HG03175 (cell line): ENCODE data around the gene CACNA1G.
A peak's percentile ranks its signal among the peaks of the same experiment; 100 is the strongest.

Experiments
- ATAC-seq: cut with Tn5 transposase; IDR thresholded peaks from one replicate; pipeline ENCODE4 v1.9.1; 2021; ENCODE audit warnings: mild to moderate bottlenecking, moderate library complexity; ENCODE audit not compliant: unreplicated experiment

Gene CACNA1G

DNA sequence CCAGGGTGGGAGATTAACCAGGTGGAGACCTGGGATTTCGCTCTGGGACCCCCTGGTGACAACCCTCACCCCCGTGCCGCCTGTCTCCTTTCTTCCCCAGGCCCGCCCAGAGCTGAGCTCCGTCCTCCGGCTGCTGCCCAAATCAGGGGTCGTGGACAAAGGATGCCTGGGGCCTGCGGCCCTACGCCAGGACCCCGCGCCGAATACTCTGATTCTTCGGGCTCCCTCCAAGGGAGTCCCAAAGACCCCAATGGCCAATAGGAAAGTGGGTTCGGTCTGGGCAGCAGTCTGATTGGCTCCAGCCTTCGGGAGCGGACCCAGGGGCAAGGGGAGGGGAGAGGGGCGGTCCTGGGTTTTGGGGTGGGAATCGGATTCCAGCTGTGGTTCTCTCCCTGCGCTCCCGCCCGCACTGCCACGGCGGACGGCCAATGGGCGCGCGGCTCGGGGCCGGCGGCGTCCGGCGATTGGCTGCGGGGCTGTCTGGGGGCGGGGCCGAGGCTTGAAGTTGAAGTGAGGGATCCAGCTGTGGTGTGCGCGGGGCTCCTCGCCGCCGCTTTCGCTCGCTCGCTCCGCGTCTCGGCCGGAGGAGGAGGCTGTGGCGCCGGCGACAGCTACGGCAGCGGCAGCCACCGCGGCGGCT is at the start of gene CACNA1G:
Gene CACNA1G (plus strand): TSS at position 531 of the 640 bp plus-strand sequence. CDS start 745 bp downstream, outside the sequence.
- ATAC-seq, result peak; percentile 93

DNA sequence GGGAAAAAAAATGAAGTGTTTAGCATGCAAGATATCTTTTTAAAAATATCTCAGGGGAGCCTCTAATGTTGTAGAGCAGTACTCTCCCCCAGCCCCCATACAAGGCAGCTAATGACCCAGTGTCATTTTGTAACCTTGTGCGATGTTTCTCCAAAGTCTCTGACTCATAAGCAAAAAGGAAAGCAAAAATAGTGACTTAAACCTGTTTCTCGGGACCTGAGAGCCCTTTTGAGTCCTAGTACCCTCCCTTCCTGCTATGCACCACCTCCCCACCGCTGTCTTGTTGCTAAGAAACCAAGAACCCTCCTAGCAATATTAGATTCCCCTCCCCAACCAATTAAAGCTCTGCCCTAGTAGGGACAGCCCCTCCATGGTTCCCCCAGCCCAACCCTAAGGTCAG is 49.5 kb upstream of the CACNA1G start:
- peak; percentile 89 for ATAC-seq

DNA sequence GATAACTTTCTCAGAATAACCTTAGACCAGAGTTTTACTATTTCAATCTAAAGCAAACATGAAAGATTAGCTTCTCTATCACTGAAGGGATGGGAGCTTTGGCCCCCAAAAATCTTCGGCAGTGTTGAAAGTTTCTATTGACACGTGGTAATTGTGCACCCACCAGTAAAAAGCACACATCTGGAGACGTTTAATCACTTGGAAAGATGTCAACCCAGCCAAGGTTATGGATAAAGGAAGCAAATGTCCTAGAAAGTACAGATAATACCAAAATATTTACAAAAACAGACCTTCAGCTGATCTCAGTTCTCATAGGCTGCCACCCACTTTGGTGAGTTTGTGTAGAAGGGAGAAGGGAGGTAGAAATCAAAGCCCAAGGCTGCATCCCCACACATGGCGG is 47.0 kb upstream of the CACNA1G start:
- ATAC-seq, result no peak

DNA sequence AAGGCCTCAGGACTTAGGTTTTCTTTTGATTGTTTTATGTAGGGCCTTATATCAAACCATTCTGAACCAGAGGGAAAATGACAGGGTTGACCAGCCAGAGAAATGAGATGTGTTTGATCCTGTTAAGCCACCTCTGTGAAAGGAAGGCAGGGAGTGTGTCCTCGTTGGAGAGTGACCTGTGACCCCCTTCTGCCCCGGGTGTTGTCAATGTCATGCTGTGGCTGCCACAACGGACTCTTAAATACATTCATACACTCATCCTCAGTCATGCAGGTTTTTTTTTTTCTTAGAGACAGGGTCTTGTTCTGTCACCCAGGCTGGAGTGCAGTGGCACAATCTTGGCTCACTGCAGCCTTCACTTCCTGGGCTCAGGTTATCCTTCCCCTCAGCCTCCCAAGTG is 46.1 kb upstream of the CACNA1G start:
- no peak for ATAC-seq

DNA sequence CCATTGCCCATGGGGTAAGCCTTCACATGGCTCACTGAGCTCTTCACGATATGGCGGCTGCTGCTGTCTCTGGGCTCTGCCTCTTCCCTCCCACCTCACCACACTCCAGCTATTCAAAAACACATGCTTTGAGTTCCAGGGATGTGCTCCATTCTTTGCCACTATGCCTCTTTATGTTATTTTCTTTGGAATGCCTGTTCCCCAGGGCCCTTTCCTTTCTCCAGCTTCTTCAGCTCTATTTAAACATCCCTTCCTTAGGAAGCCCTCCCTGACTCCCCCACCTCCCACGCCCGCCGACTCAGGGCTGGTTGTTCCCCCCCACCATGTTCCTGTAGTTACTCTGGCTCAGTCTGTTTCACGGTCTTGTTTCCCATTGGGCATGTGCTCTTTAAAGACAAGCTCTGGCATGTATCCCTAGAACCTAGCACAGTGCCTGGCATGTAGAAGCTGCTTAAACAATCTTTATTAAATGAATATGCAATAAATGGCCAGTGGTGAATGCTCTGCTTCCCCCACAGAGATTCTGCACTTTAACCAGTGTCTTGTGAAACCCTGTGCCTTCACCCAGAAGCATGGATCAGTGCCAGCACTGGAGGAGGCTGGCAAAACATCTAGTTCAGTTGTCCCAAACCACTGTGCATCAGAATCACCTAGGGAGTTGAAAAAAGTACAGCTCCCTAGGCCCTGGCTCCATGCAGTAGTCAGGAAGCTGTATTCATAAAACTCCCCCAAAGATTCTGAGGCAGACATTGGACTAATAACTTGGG is 45.4 kb upstream of the CACNA1G start:
- no peak for ATAC-seq

DNA sequence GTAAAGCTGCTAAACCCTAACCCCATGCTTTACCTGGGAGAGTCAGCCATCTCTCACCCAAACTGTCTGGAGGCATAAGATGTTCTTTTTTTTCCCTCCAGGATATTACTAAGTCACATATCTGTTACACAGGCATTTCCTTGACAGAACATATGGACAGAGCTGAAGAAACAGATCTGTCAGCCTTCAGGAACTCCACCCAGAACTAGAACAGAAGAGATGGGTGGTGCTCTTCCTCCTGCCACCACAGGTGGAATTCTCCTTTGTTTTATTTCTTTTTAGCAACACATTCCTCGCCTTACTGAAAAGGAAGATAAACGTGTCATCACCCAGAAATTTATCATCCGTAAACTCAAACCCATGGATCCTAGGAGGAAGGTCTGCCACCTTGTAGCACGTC is 43.5 kb upstream of the CACNA1G start:
- ATAC-seq, result no peak

DNA sequence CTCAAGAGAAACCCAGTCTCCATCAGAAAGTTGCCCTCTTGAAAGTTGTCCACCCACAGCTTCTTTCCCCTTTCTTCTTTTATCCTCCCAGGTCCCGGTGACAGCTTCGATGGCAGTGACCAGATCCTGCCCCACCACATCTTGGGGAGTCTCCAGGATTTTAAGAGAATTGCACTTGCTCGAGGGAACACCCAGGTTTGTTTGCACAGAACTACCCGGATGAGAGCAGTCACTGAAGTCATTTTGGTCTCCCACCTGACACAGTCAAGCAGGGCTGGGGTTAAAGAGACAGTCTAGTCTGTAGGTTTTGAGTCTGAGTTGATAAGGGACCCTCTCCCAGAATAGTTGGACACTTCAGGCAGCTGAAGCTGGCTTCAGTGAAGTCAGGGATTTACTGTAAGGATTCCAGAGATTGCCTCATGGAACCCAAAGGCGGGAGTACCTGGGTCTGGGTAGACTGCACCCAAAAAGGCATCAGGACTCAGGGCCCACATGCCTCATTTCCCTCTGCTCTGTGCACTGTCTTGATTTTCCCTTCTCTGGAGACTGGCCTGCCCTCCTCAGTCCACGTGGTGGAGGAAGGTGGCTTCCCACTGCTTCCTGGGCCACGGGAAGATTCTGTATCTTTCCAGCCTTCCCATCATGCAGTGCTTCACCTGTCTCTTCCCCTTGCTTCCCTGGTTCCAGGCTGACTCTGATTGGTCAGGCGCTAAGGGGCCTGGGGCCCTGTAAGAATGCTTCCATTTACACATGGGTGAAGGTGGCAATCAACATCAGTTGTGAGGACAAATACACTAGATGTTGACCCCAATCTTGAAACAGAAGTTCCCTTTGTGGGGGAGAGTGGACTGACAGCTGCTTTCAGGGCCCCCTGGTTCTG is 42.8 kb upstream of the CACNA1G start:
- ATAC-seq, result no peak

DNA sequence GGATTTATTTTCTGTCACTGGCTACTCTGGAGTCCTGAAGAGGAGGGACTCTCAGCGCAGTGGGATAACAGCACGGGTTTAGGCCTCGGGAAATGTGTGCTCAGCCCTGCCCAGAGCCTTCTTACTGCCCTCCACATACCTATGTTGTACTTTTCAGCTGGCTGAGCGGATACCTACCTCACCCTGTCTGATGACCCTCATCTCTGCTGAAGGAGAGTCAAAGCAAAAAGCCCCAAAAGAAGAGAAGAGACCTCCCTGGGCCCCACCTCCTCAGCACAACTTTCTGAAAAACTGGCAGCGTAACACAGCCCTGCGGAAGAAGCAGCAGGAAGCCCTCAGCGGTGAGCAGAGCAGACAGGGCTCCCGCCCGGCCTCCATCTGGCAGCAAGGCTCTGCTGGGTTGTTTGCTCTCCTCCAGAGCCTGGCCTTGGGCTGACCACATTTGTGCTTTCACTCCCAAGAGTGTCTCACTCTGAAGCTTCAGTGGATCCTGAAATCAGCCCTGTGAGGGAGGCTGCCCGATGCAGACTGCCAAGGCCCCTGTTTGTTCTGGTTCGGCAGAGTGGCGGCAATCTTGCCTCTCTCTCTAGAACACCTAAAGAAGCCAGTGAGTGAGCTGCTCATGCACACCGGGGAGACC is 42.0 kb upstream of the CACNA1G start:
- ATAC-seq, result no peak

DNA sequence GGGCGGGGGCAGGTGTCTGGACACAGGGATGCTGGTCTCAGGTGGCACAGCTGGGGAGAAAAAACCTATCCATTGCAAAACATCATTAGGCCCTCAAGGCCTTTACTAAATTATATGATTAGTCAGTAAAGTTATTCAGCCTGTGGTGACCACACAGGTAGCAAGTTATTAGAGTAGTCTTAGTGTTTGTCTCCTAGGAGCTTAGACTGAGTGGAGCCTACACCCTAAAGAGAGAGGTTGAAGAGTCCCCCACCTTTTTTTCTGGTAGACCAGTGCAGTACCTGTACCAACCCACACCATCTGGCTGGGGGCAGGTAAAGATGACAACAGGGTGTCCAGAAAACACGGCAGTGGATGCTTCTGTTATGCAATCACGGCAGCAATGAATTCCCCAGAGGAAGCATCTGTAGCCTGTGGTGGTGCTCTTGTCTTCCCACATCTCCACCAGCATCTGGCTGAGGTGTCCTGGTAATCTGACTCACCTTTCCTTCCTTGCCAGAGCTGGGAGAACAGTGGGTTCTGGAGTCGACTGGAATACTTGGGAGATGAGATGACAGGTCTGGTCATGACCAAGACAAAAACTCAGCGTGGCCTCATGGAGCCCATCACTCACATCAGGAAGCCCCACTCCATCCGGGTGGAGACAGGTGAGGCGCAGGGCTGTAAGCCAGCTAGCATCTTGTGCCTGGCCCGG is 41.2 kb upstream of the CACNA1G start:
- no peak for ATAC-seq

DNA sequence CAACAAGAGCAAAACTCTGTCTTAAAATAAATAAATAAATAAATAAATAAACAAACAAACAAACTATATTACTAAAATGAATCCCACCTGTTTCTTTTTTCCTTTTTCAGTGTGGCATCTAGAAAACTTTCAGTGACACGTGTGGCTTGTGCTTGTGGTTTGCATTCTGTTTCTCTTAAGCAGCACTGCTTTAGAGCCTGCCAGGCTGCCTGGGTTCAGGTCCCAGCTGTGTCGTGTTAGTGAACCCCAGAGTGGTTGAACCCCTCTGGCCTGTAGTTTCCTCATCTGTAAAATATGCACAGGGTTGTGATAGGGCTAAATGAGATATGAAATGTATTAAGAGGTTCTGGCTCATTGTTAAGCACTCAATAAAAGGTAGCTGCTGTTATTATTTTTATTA is 40.0 kb upstream of the CACNA1G start:
- no peak for ATAC-seq

DNA sequence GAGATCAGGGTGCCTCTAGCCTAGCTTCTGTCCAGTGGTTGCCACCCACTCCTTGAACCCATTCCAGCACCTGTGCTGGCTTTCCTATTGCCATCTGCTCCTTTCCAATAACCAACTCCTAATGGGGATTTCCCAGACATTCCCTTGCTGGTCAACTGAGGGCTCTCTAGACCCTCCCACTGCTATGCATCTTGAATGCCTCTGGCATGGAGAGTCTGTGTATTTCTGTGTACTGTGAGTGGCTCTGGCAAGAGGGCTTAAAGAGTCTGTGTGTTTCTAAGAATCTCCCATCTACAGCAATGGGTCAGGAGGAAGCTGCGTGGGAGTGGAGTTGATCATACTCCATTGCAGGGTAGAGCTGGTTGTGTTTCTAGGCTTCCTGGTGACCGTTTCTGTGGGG is 39.0 kb upstream of the CACNA1G start:
- ATAC-seq, result no peak

DNA sequence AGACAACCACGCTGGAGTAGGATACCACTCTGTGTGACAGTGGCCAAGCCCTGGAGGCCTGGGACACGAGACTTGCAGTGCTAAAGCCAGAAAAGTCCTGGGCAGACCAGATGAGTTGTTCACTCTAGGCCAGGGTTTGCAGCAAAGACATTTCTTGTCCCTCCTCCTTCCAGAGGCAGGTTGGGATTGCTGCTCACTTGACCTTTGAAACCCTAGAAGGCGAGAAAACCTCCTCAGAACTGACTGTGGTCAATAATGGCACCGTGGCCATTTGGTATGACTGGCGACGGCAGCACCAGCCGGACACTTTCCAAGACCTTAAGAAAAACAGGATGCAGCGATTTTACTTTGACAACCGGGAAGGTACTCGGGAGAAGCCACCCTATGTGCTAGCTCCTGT is 37.7 kb upstream of the CACNA1G start:
- no peak for ATAC-seq

DNA sequence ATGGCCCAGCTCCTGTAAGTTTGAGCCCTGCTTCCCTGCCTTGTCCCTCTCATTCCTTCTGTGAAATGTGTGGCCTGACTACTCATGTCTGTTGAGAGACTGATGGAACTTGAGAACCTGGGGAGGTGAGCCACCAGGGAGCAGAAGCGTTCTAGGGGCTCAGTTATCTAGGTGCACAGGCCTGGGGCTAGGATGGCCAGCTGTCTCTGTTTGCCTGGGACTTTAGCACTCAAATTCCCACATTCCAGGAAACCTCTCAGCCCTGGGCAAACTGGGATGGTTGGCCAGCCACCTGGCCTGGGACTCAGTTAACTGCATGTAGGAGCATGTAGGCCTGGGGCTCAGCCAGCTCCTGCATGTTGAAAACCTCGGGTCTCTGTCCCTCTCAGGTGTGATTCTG is 37.3 kb upstream of the CACNA1G start:
- no peak for ATAC-seq

DNA sequence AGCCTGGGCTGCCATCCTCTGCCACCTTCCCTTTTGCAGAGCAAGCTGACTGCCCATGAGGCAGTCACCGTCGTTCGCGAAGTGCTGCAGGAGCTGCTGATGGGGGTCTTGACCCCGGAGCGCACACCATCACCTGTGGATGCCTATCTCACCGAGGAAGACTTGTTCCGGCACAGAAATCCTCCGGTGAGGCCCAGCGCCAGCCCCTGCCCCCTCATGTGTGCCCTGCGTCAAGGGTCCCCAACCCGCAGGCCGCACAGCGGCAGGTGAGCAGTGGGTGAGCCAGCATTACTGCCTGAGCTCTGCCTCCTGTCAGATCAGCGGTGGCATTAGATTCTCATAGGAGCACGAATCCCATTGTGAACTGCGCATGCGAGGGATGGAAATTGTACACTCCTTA is 35.7 kb upstream of the CACNA1G start:
- no peak for ATAC-seq

DNA sequence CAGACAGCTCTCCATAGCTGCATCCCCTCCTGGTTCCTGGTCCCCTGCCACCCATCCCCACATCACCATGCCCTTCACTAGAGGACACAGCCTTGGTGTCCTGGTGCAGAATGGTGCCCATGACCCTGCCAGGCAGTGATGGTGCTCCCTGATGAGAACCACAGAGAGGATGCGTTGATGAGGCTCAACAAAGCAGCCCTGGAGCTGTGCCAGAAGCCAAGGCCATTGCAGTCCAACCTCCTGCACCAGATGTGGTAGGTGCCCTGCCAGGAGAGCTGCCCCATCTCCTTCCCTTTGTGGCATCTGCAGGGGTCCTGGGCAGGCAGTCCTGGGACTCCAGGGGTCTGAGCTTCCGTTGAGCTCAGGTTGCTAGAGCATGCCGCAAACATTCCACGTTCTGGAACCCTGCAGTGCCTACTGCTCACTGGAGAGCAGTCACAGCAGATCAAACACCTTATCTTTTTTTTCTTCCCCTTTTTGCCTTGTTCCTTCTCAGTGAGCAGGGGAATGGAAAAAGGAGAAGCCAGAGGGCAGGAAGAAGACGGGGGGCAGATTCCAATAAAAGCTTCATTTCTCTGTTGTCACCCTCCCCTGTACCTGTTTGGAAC is 33.3 kb upstream of the CACNA1G start:
- ATAC-seq, result no peak

DNA sequence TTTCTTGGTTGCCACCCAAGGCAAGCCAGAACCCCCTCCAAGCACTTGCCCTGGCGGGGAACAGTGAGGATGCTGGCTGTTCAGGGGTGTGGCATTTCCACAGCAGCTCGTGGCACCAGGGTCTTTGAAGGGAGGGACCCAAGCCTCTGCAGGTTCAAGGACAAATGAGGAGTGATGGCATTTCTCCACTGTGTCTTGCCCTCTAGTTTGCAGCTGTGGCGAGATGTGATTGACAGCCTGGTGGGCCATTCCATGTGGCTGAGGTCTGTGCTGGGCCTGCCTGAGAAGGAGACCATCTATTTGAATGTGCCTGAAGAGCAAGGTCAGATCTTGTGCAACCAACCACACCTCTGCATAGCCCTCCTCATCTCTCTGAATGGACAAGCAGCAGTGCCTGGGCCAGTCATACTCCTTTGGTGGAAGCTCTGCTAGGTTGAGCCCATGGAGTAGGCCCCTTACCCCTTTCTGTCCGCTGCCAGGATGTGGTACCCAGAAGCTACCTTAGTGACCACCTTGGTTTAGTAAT is 32.5 kb upstream of the CACNA1G start:
- ATAC-seq, result no peak

DNA sequence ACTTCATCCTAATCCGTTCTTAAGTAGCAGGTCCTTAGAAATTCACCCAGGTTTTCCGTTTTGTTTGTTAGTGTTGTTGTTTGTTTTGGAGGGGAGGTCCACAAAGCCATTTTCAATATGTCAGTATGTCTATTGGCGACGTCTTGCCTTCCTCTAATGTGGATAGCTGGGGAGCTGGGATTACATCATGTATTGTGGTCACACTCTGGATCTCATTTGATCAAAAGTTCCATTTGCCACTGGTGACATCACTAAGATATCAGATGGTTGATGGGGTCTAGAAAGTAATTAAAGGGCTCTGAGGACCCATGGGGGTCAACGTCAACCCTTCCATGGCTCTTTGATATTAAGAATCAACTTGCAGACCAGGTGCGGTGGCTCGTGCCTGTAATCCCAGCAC is 30.7 kb upstream of the CACNA1G start:
- no peak for ATAC-seq

DNA sequence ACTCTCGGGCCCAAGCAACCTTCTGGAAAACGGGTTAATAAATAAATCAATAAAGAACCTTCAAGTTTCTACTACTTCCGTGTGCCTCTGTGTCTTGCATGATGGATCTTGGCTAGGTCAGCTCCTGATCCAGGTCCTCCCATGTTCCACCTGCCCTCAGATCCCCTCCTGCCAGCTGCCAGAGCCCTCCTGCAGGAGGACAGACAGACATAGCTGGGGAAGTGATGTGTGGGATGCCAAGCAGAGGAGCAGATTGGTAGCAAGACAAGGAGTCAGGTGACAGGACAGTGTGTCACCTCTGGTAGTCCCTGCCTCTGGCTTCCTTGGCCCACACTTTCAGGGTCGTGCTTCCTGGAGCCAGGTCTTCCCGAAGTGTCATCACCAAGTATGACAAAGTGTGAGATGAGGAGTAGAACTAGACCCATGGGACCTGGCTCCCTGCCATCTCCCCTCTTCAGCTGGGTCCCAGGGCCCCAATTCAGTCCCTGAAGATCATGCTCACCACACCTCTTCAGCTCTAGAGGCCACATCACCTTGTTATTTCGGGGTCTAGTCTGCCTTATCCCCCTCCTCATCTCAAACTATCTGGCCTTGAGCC is 29.0 kb upstream of the CACNA1G start:
- no peak for ATAC-seq

DNA sequence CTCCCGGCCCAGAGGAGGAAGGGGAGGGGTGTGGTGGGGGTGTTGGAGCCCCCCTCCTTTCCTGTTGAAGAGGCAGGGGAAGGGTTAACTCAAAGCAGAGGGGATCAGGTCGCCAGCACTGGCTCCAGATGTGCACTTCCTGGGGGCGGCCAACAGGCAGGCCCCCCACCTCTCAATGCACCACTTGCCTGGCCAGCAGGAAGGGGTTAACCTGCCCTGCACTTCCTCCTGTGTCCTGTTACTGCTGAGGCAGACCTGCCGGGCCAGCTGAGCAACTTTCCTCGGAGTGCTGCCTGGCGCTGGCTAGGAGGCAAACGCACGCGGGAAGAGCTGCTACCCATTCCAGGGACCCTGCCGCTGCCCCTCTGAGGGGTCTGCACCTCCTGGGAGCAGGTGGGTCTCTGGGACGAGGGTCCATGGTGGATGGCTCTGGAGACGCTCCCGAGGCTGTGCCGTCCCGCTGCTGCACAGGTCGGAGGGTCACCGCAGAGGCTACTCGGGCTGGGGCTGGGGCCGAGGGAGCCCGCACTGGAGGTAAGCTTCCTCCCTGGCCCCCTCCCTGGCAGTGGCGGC is 28.0 kb upstream of the CACNA1G start, which contains the start of gene EPN3:
Gene EPN3 (plus strand): TSS at position 284 of the 573 bp plus-strand sequence. CDS start 3,822 bp downstream, outside the sequence.
- no peak for ATAC-seq
